WTC11 (cell line): Measurements from ENCODE around the gene P2RY6. TPM values are rescaled to one million over a fixed set of nuclear protein-coding genes. Genes with fewer than 3 reads are reported as not detected.

Experiments
- ATAC-seq: fragments of 200-7000 bp; cut with Tn5 transposase; 2 replicates; pipeline ENCODE4 v1.10.0; 2021; ENCODE audit warnings: mild to moderate bottlenecking, moderate library complexity
- CTCF ChIA-PET: fragments of 300-600 bp; sonication (Branson Sonifier 250); formaldehyde crosslinking; loops from one replicate; lab custom pipeline; 2021; ENCODE audit warnings: antibody characterized with exemption; lab: Charles Lee
- POLR2A ChIA-PET: fragments of 350-600 bp; sonication (Branson Sonifier 250); formaldehyde crosslinking; loops from one replicate; lab custom pipeline; 2021; ENCODE audit warnings: antibody characterized with exemption; lab: Charles Lee
- DNase-seq: peaks from one replicate; pipeline ENCODE4 v3.0.0; 2021; ENCODE audit warnings: low spot score
- H3K27ac Mint-ChIP-seq: 2 replicates; pipeline ENCODE4 v1.8.0; 2021; ENCODE audit warnings: mixed read lengths
- H3K27me3 Mint-ChIP-seq: 2 replicates; pipeline ENCODE4 v1.8.0; 2021; ENCODE audit warnings: low read depth, mild to moderate bottlenecking, moderate library complexity, mixed read lengths
- H3K36me3 Mint-ChIP-seq: 2 replicates; pipeline ENCODE4 v1.8.0; 2021; ENCODE audit warnings: mixed read lengths
- H3K4me1 Mint-ChIP-seq: 2 replicates; pipeline ENCODE4 v1.8.0; 2022; ENCODE audit warnings: mixed read lengths
- H3K4me3 Mint-ChIP-seq: 2 replicates; pipeline ENCODE4 v1.8.0; 2021; ENCODE audit warnings: mild to moderate bottlenecking, moderate library complexity, mixed read lengths
- H3K9me3 Mint-ChIP-seq: 2 replicates; pipeline ENCODE4 v1.8.0; 2021; ENCODE audit warnings: mixed read lengths
- CREM ChIP-seq: sonication (generic); formaldehyde crosslinking; IDR thresholded peaks from 2 replicates; pipeline ENCODE4 v1.8.1; 2022; ENCODE audit warnings: mild to moderate bottlenecking, missing genetic modification reagents, moderate library complexity
- FOXK1 ChIP-seq: sonication (generic); formaldehyde crosslinking; IDR thresholded peaks from 2 replicates; pipeline ENCODE4 v1.8.0; 2022; ENCODE audit warnings: mild to moderate bottlenecking, moderate library complexity, missing genetic modification reagents
- FOXP1 ChIP-seq: sonication (generic); formaldehyde crosslinking; IDR thresholded peaks from 2 replicates; pipeline ENCODE4 v1.8.0; 2022; ENCODE audit warnings: missing genetic modification reagents, mild to moderate bottlenecking, moderate library complexity, borderline replicate concordance
- GABPB1 ChIP-seq: sonication (generic); formaldehyde crosslinking; IDR thresholded peaks from 2 replicates; pipeline ENCODE4 v1.8.1; 2023; ENCODE audit warnings: mild to moderate bottlenecking, missing genetic modification reagents
- GRHL2 ChIP-seq: fragments of 250-450 bp; sonication (Bioruptor Pico); IDR thresholded peaks from 2 replicates; pipeline ENCODE4 v1.8.0; 2022; ENCODE audit warnings: mild to moderate bottlenecking, moderate library complexity; ENCODE audit not compliant: insufficient replicate concordance, severe bottlenecking
- GTF2I ChIP-seq: fragments of 250-450 bp; sonication (Bioruptor Pico); conservative IDR thresholded peaks from 2 replicates; pipeline ENCODE4 v1.4.0; 2021; ENCODE audit warnings: mild to moderate bottlenecking
- HMGA2 ChIP-seq: fragments of 250-450 bp; sonication (Bioruptor Pico); IDR thresholded peaks from 2 replicates; pipeline ENCODE4 v1.4.0; 2021; ENCODE audit warnings: mild to moderate bottlenecking, moderate library complexity
- KAT7 ChIP-seq: sonication (generic); formaldehyde crosslinking; IDR thresholded peaks from 2 replicates; pipeline ENCODE4 v1.8.1; 2023; ENCODE audit warnings: missing genetic modification reagents, mild to moderate bottlenecking, borderline replicate concordance
- SOX15 ChIP-seq: fragments of 250-450 bp; sonication (Bioruptor Pico); IDR thresholded peaks from 2 replicates; pipeline ENCODE4 v1.9.0; 2021; ENCODE audit warnings: mild to moderate bottlenecking
- SP1 ChIP-seq: sonication (generic); formaldehyde crosslinking; conservative IDR thresholded peaks from 2 replicates; pipeline ENCODE4 v1.8.1; 2022; ENCODE audit warnings: missing genetic modification reagents
- TEAD4 ChIP-seq: sonication (generic); formaldehyde crosslinking; IDR thresholded peaks from 2 replicates; pipeline ENCODE4 v1.8.0; 2022; ENCODE audit warnings: mild to moderate bottlenecking, missing genetic modification reagents
- ZNF219 ChIP-seq: sonication (generic); formaldehyde crosslinking; IDR thresholded peaks from 2 replicates; pipeline ENCODE4 v1.8.0; 2023; ENCODE audit warnings: missing genetic modification reagents, mild to moderate bottlenecking, borderline replicate concordance
- ZNF317 ChIP-seq: sonication (generic); formaldehyde crosslinking; IDR thresholded peaks from 2 replicates; pipeline ENCODE4 v1.8.1; 2023; ENCODE audit warnings: low read depth, mild to moderate bottlenecking, moderate library complexity, missing genetic modification reagents, borderline replicate concordance
- total RNA-seq: library from RNA; stranded (reverse); gene quantifications from 3 replicates; pipeline ENCODE4 v1.2.3, GENCODE V29; 2021
- TF ChIP-seq, protein P1 (sequence below): fragments of 250-450 bp; sonication (Bioruptor Pico); IDR thresholded peaks from 2 replicates; pipeline ENCODE4 v1.8.0; 2021; ENCODE audit warnings: mild to moderate bottlenecking
- TF ChIP-seq, protein P2 (sequence below): fragments of 250-450 bp; sonication (Bioruptor Pico); conservative IDR thresholded peaks from 2 replicates; pipeline ENCODE4 v1.9.0; 2021; ENCODE audit warnings: mild to moderate bottlenecking
- TF ChIP-seq, protein P3 (sequence below): sonication (generic); formaldehyde crosslinking; IDR thresholded peaks from 2 replicates; pipeline ENCODE4 v1.8.1; 2022; ENCODE audit warnings: mild to moderate bottlenecking, missing genetic modification reagents, moderate library complexity, borderline replicate concordance
- TF ChIP-seq, protein P4 (sequence below): fragments of 250-450 bp; sonication (Bioruptor Pico); IDR thresholded peaks from 2 replicates; pipeline ENCODE4 v1.9.0; 2021; ENCODE audit warnings: mild to moderate bottlenecking
- TF ChIP-seq, protein P5 (sequence below): sonication (generic); formaldehyde crosslinking; IDR thresholded peaks from 2 replicates; pipeline ENCODE4 v1.8.1; 2023; ENCODE audit warnings: mild to moderate bottlenecking, moderate library complexity, missing genetic modification reagents
- TF ChIP-seq, protein P6 (sequence below): sonication (generic); formaldehyde crosslinking; IDR thresholded peaks from 2 replicates; pipeline ENCODE4 v1.8.0; 2022; ENCODE audit warnings: missing genetic modification reagents
- TF ChIP-seq, protein P7 (sequence below): sonication (generic); formaldehyde crosslinking; IDR thresholded peaks from 2 replicates; pipeline ENCODE4 v1.8.0; 2022; ENCODE audit warnings: mild to moderate bottlenecking, missing genetic modification reagents
- TF ChIP-seq, protein P8 (sequence below): sonication (generic); formaldehyde crosslinking; IDR thresholded peaks from 2 replicates; pipeline ENCODE4 v1.8.1; 2022; ENCODE audit warnings: low read depth, mild to moderate bottlenecking, moderate library complexity, missing genetic modification reagents, borderline replicate concordance

Gene P2RY6
- total RNA-seq, 1 experiment from 2014 or later = not detected

DNA sequence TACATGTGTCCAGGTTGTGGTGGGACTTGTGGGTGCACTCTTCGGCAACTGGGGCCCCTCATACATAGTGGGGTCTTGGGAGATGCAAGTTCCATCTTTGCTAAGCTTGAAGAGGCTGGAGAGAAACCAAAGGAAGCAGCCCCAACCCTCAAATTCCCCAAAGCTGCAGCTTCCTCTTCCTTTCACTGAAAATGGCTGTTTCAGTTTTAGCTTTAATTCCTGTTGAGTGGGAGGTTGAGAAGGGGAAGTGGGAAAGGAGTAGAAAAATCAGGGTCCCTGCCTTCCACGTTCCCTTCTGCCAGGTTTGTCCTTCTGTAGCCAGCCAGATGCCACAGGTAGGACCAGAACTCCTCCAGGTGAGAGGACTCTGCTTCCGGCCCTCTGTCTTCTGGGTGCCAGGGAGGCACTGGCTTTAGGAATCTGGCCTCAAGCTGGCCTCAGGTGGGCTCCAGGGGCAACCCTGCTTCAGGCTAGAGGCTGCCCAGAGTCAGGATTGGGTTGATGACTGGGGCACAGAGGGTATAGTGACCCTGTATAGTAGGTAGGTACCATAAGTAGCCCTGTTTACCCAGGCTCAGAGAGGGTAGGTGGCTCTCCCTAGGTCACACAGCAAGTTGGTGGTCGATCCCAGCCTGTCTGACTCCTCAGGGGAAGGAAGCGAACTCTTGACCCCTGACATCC, 16.2 kb downstream of the P2RY6 start (continued):
- TF ChIP-seq SOX15 (CRISPR knock-in tag) (no peak), HMGA2 (no peak), GTF2I (CRISPR knock-in tag) (no peak), FOXK1 (CRISPR knock-in tag) (no peak), SP1 (no peak), GABPB1 (CRISPR knock-in tag) (no peak), GRHL2 (CRISPR knock-in tag) (no peak)
- TF ChIP-seq, protein P1, sequence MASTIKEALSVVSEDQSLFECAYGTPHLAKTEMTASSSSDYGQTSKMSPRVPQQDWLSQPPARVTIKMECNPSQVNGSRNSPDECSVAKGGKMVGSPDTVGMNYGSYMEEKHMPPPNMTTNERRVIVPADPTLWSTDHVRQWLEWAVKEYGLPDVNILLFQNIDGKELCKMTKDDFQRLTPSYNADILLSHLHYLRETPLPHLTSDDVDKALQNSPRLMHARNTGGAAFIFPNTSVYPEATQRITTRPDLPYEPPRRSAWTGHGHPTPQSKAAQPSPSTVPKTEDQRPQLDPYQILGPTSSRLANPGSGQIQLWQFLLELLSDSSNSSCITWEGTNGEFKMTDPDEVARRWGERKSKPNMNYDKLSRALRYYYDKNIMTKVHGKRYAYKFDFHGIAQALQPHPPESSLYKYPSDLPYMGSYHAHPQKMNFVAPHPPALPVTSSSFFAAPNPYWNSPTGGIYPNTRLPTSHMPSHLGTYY (CRISPR knock-in tag) = no peak
- TF ChIP-seq, protein P2, sequence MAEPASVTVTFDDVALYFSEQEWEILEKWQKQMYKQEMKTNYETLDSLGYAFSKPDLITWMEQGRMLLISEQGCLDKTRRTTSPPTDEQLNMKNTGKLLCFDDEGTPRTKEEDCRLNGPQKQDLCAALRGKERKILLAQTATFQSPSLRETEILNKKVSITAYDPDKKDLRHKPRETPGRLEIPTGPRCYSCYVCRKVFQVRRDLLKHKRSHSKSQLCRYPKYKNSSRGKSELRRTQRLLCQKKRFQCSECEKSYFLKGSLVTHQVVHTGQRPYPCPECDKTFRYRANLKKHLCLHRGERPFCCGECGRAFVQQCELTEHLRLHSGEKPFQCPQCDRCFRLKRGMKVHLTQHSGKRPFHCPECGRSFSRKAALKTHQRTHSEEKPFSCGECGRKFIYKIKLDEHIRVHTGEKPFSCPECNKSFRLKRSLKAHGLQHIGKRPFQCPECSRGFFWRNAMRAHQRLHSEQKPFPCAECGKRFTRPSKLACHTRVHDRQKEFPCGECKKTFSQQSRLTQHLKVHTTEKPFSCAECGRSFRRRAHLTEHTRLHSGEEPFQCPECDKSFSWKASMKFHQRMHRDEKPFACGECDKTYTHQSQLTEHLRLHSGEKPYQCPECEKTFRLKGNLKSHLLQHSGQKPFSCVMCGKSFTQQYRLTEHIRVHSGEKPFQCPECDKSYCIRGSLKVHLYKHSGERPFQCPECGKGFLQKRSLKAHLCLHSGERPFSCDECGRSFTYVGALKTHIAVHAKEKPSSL (CRISPR knock-in tag) = no peak
- TF ChIP-seq, protein P3, sequence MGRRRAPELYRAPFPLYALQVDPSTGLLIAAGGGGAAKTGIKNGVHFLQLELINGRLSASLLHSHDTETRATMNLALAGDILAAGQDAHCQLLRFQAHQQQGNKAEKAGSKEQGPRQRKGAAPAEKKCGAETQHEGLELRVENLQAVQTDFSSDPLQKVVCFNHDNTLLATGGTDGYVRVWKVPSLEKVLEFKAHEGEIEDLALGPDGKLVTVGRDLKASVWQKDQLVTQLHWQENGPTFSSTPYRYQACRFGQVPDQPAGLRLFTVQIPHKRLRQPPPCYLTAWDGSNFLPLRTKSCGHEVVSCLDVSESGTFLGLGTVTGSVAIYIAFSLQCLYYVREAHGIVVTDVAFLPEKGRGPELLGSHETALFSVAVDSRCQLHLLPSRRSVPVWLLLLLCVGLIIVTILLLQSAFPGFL = no peak
- TF ChIP-seq, protein P4, sequence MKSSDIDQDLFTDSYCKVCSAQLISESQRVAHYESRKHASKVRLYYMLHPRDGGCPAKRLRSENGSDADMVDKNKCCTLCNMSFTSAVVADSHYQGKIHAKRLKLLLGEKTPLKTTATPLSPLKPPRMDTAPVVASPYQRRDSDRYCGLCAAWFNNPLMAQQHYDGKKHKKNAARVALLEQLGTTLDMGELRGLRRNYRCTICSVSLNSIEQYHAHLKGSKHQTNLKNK (CRISPR knock-in tag) = no peak
- TF ChIP-seq, protein P5, sequence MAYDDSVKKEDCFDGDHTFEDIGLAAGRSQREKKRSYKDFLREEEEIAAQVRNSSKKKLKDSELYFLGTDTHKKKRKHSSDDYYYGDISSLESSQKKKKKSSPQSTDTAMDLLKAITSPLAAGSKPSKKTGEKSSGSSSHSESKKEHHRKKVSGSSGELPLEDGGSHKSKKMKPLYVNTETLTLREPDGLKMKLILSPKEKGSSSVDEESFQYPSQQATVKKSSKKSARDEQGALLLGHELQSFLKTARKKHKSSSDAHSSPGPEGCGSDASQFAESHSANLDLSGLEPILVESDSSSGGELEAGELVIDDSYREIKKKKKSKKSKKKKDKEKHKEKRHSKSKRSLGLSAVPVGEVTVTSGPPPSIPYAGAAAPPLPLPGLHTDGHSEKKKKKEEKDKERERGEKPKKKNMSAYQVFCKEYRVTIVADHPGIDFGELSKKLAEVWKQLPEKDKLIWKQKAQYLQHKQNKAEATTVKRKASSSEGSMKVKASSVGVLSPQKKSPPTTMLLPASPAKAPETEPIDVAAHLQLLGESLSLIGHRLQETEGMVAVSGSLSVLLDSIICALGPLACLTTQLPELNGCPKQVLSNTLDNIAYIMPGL (CRISPR knock-in tag) = no peak
- TF ChIP-seq, all 79 proteins: peak for 0

DNA sequence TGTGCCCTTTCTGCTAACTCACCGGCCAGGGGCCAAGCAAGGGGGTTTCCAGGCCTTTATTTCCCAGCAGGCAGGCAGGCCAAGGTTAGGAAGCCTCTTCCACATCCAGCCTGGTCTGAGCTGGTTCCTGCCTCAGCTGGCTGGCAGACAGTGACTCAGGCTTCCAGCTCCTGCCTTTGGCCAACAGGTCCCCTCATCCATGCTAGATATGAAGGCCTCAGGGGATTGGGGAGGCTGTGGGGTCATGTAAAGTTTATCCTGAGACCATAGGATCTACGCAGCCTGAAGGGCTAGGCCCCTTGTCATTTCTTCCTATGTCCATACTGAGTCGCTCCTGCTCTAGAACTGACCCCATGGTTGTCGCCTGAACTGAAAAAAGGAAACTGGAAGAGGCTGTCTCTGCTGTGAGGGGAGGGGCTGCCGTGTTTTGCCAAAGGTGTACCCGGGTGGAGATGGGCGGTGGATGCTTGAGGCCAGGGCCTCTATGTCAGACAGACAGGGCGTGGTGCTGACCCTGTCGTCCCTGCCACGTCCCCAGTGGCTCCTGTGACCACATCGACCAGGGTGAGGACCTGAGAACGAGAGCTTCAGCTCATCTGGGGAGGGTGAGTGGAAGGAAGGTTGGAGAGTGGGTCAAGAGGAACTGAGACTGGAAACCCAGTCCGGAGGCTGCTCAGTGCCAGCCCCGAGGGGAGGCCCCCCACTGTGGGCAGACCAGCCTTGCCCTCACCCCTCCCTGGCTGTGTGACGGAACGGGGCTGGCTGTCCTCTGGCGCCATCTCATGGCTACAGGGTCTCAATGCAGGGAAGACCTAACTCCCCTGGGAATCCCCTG, 17.0 kb downstream of the P2RY6 start:
- peaks cover 9% of the 10 kb centered on the region for H3K4me1 Mint-ChIP-seq
- DNase-seq (peak; percentile 85), ATAC-seq (peak; percentile 85)
- POLR2A ChIA-PET = interaction anchor here (0.6 kb wide), 1 partner anchor 46 kb away, joined by 3 read pairs; no protein-coding TSS in a partner anchor
- no peaks in the 10 kb centered on the region for H3K9me3 Mint-ChIP-seq
- no peak overlapping the region for H3K4me3 Mint-ChIP-seq
- no peaks in the 10 kb centered on the region for H3K36me3 Mint-ChIP-seq
- H3K27me3 Mint-ChIP-seq = peaks cover 9% of the 10 kb centered on the region
- CTCF ChIA-PET = interaction anchor here (0.6 to 5.6 kb wide), 43 partner anchors 10 to 881 kb away, joined by 3 to 49 read pairs (median 4); partner anchors contain the start of gene P2RY2
- no peak overlapping the region for H3K27ac Mint-ChIP-seq
- TF ChIP-seq, protein P6, sequence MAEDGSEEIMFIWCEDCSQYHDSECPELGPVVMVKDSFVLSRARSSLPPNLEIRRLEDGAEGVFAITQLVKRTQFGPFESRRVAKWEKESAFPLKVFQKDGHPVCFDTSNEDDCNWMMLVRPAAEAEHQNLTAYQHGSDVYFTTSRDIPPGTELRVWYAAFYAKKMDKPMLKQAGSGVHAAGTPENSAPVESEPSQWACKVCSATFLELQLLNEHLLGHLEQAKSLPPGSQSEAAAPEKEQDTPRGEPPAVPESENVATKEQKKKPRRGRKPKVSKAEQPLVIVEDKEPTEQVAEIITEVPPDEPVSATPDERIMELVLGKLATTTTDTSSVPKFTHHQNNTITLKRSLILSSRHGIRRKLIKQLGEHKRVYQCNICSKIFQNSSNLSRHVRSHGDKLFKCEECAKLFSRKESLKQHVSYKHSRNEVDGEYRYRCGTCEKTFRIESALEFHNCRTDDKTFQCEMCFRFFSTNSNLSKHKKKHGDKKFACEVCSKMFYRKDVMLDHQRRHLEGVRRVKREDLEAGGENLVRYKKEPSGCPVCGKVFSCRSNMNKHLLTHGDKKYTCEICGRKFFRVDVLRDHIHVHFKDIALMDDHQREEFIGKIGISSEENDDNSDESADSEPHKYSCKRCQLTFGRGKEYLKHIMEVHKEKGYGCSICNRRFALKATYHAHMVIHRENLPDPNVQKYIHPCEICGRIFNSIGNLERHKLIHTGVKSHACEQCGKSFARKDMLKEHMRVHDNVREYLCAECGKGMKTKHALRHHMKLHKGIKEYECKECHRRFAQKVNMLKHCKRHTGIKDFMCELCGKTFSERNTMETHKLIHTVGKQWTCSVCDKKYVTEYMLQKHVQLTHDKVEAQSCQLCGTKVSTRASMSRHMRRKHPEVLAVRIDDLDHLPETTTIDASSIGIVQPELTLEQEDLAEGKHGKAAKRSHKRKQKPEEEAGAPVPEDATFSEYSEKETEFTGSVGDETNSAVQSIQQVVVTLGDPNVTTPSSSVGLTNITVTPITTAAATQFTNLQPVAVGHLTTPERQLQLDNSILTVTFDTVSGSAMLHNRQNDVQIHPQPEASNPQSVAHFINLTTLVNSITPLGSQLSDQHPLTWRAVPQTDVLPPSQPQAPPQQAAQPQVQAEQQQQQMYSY (CRISPR knock-in tag) = no peak
- TF ChIP-seq TEAD4 (CRISPR knock-in tag) (no peak), ZNF219 (CRISPR knock-in tag) (no peak), CREM (no peak), KAT7 (CRISPR knock-in tag) (no peak), FOXP1 (no peak), ZNF317 (CRISPR knock-in tag) (no peak)
- TF ChIP-seq, protein P7, sequence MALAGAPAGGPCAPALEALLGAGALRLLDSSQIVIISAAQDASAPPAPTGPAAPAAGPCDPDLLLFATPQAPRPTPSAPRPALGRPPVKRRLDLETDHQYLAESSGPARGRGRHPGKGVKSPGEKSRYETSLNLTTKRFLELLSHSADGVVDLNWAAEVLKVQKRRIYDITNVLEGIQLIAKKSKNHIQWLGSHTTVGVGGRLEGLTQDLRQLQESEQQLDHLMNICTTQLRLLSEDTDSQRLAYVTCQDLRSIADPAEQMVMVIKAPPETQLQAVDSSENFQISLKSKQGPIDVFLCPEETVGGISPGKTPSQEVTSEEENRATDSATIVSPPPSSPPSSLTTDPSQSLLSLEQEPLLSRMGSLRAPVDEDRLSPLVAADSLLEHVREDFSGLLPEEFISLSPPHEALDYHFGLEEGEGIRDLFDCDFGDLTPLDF (CRISPR knock-in tag) = no peak
- TF ChIP-seq, protein P8, sequence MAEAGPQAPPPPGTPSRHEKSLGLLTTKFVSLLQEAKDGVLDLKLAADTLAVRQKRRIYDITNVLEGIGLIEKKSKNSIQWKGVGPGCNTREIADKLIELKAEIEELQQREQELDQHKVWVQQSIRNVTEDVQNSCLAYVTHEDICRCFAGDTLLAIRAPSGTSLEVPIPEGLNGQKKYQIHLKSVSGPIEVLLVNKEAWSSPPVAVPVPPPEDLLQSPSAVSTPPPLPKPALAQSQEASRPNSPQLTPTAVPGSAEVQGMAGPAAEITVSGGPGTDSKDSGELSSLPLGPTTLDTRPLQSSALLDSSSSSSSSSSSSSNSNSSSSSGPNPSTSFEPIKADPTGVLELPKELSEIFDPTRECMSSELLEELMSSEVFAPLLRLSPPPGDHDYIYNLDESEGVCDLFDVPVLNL (CRISPR knock-in tag) = no peak
